NCI-H1694 (cell line): Measurements from ENCODE around the gene GABARAPL2.
A peak's percentile ranks its signal among the peaks of the same experiment; 100 is the strongest.

Experiments
- DNase-seq: peaks from one replicate; lab custom pipeline; 2025; lab: John Stamatoyannopoulos, UW

GABARAPL2 gene

DNA sequence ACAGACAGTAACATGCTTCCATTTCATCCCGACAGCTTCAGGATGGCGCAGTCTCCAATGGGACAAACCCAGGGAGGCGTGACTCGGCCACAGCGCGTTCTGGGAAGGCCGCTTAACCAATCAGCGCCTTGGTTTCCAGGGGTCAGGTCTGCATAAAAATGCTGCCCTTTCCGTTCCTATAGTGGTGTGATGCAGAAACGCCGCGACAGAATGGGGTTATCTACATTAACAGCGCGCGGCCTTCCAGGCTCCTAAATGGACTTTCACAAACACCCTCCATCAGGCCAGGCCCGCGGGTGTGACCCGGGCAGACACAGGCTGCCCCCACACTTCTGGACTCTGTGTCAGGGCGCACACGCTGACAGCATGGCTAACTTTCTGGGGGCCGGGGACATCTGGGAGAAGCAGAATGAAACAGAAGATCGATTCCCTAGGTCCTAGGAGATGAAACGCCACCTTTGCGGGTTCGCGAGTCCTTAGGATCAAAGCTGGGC lies 10.9 kb upstream of the GABARAPL2 start:
- DNase-seq = peak; percentile 59

DNA sequence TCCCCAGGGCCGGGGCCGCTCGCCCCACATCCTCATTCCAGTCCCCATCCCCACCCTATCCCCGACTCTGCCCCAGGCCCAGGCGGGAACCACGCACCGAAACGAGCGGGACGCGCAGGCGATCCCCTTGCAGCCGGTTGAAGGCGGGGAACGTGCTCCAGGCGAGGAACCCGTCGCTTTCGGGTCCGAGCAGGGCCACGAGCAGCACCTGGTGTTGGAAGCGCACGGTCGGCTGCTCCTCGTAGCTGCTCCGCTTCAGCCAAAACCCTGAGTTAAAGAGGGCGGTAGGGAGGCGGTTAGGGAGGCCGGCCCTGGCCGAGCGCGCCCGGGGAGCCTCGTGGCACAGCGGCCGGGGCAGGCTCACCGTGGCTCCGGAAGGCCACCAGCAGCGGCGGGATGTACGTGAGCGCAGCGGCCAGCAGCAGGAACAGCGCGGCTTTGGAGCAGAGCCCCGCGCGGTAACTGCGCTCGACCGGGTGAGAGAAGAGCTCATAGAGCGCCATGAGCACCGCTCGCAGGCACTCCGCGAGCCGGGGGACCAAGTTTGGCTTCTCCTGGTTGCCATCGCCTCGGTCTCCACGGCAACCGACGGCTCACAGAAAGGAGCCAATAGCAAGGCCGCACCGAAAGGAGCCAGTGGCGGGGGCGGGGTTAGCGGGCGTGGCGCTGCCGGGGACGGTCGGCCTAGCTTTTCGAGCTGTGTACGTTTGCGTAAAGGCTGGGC lies 10.3 kb upstream of the GABARAPL2 start, which contains the start of gene TMEM231:
TSS of gene TMEM231 (minus strand) at position 546 of the 724 bp plus-strand sequence. CDS start at position 503, 43 bp downstream.
- peak; percentile 84 for DNase-seq

DNA sequence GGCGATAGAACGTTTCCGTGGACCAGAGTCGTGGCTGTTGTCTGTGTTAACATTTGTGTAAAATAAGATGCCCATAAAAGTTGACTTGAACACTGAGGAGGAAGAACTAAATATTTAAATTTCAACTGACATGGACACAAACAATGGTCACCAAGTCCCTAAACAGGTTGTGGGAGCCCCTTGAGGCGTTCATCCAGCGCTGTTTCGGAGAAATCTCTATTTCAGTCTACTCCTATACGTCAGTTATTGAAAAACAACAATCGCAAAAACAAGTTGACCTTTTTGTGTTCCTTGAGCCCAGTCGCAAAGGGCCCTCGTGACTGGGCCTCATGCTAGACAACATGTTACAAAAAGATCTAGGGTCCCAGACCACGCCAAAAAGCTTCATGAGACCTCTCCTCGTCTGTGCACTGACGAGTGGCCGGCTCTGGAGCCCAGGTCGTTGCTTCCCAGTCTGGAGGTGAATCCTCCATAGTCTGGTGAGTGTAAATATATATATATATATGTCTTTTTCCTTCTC lies 9.7 kb upstream of the GABARAPL2 start:
- DNase-seq = no peak

DNA sequence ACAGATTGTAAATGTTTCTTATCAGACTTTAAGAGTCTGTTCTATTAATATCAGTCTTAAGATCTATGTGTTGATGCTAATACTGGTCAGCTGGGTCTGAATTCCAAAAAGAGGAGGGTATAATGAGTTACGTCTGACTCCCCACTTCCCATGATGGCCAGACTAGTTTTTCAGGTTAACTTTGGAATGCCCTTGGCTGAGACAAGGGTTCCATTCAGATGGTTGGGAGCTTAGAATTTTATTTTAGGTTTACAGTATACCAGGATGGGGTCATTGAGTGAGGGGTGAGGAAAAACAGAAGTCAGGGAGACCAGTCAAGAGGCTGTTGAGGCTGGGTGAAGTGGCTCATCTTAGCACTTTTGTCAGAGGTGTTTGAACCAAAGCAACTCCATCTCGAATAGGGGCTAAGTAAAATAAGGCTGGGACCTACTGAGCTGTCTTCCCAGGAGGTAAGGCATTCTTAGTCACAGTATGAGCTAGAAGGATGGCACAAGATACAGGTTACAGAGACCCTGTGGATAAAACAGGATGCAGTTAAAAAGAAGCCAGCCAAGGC lies 7.3 kb upstream of the GABARAPL2 start:
- DNase-seq = no peak

DNA sequence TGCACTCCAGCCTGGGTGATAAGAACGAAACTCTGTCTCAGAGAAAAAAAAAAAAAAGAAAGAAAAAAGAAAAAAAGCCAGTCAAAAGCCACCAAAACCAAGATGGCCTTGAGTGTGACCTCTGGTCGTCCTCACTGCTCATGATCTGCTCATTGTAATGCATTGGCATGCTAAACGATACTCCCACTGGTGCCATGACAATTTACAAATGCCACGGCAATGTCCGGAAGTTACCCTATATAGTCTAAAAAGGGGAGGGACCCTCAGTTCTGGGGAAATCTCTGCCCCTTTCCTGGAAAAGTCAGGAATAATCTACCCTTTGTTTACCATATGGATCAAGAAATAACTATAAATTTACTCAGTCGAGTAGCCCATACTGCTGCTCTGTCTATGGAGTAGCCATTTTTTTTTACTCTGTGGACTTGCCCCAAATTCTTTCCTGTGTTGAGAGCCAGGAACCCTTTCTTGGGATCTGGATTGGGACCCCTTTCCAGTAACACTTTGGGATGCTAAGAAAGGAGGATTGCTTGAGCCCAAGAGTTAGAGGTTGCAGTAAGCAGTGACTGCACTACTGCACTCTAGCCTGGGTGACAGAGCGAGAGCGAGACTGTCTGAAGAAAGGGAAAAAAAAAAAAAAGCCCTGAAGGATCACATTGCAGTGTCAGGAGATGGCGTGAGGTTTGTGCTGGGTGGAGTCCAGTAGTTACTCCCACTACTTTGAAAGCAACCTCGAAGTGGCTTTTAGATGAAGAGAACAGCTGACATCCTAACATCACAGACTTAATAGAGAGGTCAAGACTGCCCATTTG lies 6.4 kb upstream of the GABARAPL2 start:
- DNase-seq = no peak

DNA sequence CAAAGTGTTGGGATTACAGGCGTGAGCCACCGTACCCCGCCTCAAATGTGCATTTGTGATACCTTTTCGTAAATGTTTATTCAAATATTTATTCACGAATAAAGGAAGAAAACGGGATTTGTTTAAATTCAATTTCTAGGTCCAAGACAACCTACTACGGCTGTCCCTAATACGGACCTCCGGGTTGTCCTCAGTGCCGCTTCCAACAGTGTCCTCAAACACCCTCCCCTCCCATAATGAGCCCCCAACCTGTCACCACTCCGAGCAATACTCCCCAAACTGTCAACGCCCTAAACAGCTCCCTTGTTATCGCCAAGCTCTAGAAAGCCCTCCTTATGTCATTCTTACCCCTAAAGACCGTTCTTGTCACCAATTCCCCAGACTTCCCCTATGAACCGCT lies 539 bp upstream of the GABARAPL2 start:
- no peak for DNase-seq

DNA sequence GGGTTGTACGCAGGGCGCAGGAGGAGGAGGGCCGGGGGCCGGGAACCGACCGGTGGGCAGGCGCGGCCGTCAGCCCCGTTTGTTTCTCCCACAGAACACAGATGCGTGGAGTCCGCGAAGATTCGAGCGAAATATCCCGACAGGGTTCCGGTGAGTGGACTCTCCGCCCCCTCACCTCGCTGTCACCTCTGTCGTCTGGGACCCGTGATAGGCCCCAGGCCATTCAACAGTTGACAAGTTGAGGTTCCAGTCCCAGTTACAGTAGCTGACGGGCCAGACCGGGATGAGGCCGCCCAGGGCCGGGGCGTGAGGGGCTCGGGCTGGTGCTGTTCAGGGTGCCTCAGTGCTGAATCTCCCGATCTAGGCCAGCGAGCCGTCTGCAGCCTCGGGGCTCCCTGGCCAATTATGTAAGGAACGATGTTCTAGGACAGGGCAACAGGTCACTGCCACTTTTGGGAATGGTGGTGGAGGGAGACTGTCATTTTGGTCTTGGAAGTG lies 628 bp downstream of the GABARAPL2 start:
- no peak for DNase-seq

DNA sequence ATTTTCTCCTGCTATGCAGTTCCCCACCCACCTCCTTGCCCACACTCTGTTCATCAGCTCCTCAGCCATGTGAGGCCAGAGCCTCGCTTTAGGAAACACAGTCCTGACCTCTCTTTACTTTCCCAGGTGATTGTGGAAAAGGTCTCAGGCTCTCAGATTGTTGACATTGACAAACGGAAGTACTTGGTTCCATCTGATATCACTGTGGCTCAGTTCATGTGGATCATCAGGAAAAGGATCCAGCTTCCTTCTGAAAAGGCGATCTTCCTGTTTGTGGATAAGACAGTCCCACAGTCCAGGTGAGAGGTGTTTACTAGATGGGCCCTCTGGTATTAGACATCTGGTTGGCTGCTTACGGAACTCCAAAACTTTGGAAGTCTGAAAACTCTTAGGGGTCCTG lies 1.7 kb downstream of the GABARAPL2 start:
- DNase-seq = no peak

DNA sequence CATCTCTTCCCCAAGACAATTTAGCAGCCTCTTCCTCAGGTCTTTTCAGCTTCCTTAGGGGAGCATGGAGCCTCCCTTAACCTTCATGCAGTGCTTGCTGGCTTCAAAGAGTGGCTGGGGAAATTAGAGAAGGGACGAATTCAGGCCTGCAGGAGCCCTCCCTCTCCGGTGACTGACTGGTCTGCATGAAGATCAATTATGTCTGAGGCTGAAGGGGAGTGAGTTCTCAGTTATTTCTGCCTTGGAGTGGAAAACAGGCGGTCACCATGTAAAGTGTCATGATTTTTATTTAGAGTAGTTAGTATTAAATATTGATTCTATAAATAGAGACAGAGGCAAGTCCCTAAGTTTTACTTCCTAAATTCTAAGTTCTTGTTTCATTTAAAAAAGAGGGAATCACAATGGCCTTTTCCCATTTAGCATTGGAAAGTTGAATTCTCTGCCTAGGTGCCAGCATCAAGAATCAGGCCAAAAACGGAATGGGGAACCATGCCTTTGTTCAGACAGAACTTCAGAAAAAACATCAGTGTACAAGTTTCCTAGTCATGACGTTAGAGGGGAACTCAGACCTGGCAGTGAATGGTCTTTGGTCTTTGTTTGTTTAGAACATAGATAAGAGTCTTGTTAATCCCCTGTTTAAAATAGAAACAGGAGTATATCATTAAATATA lies 4.4 kb downstream of the GABARAPL2 start:
- DNase-seq = no peak

DNA sequence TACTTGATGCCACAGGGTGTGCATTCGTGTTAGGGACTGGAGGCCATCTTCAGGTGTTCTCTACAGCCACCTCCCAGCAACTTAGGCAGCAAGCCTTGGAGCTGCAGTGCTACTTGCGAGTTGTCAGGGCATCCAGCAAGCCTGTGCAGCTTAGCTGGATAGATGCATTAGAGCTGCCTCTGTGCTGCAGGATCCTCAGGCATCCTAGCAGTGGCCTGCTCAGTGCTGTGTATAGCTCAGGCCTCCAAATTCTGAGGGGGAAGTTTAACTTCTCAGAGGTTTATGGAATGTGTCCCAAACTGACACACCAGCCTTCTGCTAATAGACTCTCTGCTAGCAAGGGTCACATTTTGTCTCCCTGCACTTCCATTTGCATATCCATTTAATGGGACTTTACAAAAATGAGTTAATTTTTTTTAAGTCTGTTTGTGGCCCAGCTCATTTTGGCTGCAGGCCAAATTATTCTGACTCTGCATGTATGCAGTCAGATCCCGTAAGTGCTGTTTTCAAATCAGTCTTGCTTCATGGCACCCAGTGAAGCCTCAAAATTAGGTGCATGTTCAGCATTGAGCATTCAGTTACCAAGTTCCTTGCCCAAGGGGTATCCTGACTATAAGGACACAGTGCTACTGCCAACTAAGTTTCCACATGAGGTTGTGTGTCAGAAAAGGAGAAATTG lies 6.8 kb downstream of the GABARAPL2 start:
- no peak for DNase-seq

DNA sequence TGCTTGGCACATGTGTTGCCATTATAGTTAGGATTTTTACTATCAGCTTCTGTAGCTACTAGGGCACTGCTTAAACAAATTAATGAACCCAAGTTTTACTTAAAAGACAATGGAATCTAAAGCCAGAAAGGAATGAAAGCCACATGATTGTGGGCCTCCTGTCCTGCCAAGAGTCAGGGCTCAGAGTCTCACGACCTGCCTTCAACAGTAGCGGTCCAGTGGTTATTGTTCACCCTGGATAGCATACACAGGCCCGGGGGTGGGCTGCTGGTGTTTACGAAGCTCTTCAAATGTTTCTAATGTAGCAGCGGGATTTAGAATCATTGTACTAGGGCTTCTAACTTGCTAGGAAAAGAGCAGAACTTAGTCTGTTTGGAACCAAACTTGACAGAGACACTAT lies 7.8 kb downstream of the GABARAPL2 start:
- DNase-seq = no peak

DNA sequence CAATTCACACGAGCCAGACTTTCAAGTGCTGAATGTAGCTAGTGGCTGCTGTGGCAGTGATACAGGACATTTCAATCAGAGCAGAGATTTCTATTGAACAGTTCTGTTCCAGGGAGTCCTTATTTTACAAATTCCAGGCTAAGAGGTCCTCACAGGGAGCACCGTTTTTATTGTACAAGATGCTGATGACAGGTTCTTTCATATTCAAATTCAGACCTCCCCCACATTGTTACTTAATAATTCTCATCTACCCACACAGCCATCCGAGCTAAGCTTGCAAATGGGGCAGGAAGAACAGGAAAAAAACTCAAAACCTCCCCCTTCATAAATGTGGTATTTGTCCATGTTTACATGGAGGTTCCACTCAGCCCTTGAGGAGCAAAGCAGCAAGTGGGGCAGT lies 9.8 kb downstream of the GABARAPL2 start:
- DNase-seq = no peak

DNA sequence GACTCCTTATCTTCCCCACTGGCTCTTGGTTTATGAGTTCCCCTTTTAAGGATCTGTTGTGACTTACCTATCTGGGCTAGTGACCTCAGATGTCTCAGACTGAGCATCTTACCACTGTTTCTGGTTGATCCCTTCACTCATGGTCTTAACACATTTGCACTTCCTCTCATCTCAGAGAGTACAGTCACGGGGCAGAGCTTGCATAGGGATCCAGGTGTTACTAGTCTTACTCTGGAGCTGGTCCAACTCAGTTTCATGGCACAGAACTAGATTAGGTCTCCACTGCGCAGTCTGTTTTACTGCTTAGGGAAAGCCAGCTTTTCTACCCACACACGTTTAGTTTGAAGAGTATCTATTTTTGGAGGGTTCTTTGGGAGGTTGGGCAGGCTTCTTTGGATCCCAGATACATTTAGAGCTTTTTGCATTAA lies 10.2 kb downstream of the GABARAPL2 start:
- no peak for DNase-seq

DNA sequence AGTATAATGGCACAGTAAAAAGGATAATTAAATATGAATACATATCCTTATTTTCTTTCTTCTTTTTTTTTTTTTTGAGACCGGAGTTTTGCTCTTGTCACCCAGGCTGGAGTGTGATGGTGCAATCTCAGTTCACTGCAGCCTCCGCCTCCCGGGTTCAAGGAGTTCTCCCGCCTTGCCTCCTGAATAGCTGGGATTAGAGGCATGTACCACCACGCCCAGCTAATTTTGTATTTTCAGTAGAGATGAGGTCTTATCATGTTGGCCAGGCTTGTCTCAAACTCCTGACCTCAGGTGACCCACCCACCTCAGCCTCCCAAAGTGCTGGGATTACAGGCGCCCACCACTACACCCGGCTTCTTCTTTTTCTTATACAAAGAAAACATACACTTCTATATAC lies 12.0 kb downstream of the GABARAPL2 start:
- no peak for DNase-seq

DNA sequence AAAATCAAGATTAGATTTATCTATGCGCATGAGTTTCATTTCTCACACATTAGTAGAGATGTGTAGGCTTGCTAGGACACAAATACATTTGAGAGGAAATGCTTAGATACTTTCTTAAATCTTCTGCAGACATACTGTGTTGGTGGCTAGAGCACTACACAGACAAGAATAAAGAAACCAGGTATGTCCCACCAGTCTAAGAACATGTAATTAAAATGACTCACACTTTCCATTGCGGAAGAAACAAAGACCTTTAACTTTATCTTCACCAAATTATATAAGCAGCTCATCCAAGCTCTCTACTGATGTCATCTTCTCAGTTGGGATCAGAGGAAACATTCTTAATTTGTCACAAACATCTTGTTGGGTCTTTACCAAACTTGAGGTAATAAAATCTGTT lies 12.5 kb downstream of the GABARAPL2 start:
- no peak for DNase-seq

DNA sequence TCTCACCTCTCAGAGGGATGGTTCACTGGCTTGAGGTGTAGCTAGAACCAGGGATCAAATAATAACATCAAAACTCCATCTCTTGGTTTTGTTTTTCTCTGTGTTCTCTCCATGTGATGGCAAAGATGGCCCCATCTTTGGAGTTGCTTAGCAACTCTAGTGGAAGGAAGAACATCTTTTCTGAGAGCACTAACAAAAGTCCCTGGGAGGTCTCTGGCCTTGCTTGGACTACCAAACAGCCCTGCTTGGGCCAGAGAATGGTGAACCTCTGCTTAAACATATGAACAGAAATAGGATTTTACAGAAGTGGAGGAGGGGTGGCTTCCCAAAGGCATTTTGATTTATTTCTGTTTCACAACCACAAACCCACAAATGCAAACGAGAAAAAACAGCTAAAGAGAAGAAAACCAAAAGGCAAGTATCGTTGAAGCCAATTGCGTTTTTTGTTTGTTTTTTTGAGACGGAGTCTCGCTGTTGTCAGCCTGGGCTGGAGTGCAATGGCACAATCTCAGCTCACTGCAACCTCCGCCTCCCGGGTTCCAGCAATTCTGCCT lies 13.2 kb downstream of the GABARAPL2 start:
- DNase-seq = no peak

DNA sequence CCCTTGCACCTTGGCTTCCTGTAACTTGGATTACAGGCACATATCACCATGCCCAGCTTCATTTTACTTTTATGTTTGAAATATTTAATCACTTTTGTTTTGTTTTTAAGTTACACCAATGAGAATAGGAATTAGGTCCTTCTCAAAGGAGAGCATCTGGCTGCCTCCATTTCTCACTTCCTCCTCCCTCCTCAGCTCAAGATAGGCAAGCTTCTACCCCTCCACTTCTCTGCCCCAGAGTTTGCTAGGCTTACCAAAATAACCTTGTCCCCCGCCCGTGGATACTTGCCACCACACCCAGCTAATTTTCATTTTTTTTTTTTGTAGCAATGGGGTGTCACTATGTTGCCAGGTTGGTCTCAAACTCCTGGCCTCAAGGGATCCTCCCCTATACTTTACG lies 17.9 kb downstream of the GABARAPL2 start:
- DNase-seq = no peak

DNA sequence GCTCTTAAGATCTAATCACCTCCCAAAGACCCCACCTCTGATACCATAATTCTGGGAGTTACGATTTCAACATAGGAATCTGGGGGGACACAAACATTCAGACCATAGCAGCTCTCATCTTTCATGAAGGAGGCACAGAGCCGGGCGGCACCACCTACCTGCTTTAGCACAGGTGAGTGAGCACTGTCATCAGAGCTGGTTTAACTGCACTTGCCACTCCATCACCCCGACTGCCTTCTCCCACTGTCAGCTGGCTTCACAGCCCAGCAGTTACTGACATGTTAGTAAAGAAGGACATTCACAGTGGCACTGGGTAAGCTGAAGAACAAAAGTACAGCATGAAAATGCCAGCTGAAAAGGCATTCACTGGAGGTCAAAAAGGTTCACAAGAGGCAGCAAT lies 22.5 kb downstream of the GABARAPL2 start:
- no peak for DNase-seq

DNA sequence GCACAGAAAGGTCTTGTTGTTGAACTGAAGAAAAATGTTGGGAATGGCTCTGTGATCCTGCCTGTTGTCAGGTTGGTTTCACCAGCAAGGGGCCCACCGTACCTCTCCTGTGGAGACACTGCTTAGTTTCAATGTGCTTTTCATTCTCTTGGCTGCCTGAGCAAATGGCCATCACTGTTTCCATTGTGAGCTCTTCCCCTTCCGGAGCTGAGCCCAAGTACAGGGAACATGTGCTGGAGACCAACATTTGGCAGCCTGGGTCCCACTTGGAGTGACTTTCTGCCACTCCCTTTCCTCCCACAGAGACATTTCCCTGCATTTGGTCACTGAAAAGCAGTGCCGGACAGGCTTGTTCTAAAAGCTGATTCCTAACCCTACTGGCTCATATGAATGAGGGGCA lies 23.1 kb downstream of the GABARAPL2 start:
- DNase-seq = no peak

DNA sequence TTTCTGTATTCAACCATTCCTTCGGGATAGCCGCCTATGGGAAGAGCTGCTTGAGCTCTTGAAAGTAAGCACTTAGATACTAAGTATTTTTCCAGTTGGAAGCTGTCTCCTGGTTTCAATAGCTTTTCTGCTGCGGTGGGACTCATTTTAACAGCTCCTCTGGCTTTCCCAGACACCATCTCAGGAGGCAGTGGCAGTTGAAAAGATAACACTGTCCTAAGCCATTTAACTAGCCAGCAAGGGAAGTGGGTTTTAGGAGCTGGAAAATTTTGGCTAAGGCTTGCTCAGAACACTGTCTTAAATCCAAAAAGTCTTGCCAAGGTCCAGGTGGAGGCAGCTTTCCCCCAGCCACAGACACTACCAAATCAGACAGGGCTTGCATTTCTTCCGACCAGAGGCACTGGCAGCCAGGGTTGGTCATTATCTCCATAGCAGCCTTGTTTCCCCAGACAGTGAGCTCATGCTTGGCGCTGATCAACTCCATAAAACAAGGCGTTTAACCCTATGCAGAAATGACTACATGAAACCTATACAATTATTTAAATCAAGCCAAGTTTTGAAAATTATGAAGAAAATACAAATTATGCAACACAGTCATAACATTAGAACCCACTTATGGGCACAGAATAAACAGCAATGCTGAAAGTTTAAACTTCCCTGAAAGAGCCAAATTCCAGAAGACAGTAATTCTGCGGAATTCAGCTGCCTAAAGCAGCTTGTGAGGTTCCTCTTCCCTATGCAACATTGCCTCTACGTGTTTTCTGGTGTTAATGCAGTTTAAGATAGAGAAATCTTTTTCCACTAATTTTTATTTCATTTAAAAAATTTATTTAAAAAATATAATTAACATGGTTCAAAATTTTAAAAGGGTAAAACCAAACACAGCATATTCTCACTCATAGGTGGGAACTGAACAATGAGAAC lies 25.0 kb downstream of the GABARAPL2 start:
- no peak for DNase-seq
